ENCODE measurements around the gene RAB36. TPM values are rescaled to one million over a fixed set of nuclear protein-coding genes. Genes with fewer than 3 reads are reported as not detected.

The RAB36 gene
- total RNA-seq, 3 donors from 2014 or later = 1.3 to 4.8 (median 2.9) TPM

DNA sequence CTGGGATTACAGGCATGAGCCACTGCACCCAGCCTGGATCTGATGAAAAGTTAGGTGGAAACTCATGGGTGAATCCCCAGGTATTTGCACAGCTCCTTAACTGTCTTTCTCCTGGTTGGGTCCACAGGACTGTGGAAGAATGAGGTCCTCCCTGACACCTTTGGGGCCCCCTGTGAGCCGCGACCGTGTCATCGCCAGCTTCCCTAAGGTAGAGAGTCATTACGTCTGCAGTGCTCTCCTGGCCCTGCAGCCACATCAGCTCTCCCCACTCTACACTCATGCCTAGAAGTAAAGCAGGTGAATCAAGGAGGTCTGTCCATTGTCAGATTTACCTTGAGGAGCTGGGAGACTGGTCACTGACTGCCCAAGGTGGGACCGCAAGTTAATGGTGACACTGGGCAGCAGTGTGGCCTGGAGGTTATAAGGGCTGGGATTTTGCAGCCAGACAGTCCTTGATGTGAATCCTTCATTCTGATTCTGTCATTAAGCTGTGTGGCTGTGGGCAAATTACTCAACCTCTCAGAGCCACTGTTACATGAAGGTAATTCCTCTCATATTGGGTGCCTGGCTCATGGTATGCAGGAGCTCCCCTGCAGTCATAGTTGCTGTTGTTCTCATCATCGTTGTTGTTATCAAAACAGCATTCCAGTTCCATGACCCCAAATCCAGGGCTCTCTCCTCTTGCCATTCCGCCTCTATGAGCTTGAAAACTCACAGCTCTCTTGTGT is 1.4 kb downstream of the RAB36 start:
- peaks cover 7 to 13% of the 10 kb centered on the region in 2 donors for H3K4me1 ChIP-seq
- H3K27ac ChIP-seq = peak overlapping the region; percentile 66 to 91
- intact Hi-C loops (cut with DNase I; ENCODE audit: low total_unique reads) = no loop called here
- TF ChIP-seq, protein P1, sequence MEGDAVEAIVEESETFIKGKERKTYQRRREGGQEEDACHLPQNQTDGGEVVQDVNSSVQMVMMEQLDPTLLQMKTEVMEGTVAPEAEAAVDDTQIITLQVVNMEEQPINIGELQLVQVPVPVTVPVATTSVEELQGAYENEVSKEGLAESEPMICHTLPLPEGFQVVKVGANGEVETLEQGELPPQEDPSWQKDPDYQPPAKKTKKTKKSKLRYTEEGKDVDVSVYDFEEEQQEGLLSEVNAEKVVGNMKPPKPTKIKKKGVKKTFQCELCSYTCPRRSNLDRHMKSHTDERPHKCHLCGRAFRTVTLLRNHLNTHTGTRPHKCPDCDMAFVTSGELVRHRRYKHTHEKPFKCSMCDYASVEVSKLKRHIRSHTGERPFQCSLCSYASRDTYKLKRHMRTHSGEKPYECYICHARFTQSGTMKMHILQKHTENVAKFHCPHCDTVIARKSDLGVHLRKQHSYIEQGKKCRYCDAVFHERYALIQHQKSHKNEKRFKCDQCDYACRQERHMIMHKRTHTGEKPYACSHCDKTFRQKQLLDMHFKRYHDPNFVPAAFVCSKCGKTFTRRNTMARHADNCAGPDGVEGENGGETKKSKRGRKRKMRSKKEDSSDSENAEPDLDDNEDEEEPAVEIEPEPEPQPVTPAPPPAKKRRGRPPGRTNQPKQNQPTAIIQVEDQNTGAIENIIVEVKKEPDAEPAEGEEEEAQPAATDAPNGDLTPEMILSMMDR (IDR thresholded peaks at IDR 0.05) = no peak
- TF ChIP-seq POLR2A (IDR thresholded peaks at IDR 0.05) = no peak
- no peak for TF ChIP-seq POLR2AphosphoS5 (IDR thresholded peaks at IDR 0.05)
- H3K36me3 ChIP-seq = no peaks in the 10 kb centered on the region
- no peaks in the 10 kb centered on the region for H3K9me3 ChIP-seq
- DNase-seq (ENCODE audit: low spot score in 2 of 2) = no peak
- H3K27me3 ChIP-seq = no peaks in the 10 kb centered on the region
- H3K4me3 ChIP-seq = no peak overlapping the region

DNA sequence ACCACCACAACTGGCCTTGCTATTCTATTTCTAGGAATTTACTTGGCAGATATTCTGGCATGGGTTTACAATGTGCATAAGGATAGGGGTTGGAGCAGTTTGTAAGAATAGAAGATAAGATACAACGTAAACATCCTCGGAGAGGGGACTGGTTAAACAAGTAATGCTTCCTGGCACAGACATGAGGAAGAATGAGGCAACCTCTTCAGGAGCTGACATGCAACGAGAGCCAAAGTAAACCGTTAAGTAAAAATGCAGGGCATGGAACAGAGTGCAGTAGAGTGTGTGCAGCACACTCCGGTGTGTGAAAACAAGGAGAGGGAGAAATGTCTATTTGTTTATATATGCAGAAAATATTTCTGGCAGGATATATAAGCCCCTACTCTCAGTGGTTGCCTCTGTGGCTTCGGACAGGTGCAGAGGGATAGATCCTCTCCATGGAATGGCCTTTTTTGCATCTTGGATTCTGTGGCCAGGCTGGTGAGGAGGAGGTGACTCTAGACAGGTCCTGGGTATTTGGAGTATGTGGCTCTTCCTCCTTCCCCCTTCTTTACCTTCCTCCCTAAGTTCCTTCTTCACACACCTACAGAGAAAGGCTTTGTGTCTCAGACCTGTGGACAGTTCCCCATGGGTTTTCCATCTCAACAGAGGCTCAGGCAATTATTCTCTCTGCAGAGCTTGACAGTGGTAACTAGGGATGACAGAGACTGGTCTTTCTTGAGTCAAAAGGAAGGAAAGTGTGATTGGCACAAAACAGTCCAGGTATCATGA is 2.5 kb downstream of the RAB36 start:
- Histone ChIP-seq H3K27me3 (no peaks in the 10 kb centered on the region), H3K36me3 (no peaks in the 10 kb centered on the region), H3K4me3 (no peak overlapping the region), H3K9me3 (no peaks in the 10 kb centered on the region), H3K27ac (peak overlapping the region; percentile 13 to 66), H3K4me1 (peaks cover 7 to 13% of the 10 kb centered on the region in 2 donors)
- DNase-seq (ENCODE audit: low spot score in 2 of 2) = peak in 1 of 2 donors; percentile 55
- intact Hi-C loops (cut with DNase I; ENCODE audit: low total_unique reads) = no loop called here
- TF ChIP-seq, protein P1 (IDR thresholded peaks at IDR 0.05) = no peak
- TF ChIP-seq POLR2A (IDR thresholded peaks at IDR 0.05) (no peak), POLR2AphosphoS5 (IDR thresholded peaks at IDR 0.05) (peak in 1 of 3 donors; percentile 57)

DNA sequence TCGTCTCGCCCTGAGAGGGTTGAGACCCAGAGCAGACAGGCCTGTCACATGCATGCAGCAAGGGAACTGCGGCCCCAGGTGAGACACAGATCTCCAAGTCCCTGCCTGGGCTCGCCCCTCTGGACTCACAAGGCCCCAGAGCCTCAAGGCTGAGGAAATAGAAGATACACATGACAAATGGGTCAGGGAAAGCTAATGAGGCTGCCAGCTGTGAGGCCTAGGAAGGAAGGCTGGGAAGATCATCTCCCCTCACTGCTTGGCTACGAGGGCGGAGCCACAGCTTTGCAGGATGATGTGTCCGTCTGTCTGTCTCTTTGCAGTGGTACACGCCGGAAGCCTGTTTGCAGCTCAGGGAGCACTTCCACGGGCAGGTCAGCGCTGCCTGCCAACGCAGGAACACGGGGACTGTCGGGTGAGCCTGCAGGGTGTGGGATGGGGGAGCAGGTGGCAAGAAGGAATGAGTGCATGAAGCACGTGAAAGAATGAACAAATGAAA is 4.5 kb downstream of the RAB36 start:
- Histone ChIP-seq H3K4me1 (peaks cover 7 to 13% of the 10 kb centered on the region in 2 donors), H3K4me3 (no peak overlapping the region), H3K9me3 (no peaks in the 10 kb centered on the region), H3K36me3 (no peaks in the 10 kb centered on the region), H3K27ac (no peak overlapping the region), H3K27me3 (no peaks in the 10 kb centered on the region)
- no peak for DNase-seq (ENCODE audit: low spot score in 2 of 2)
- intact Hi-C loops (cut with DNase I; ENCODE audit: low total_unique reads) = no loop called here
- TF ChIP-seq POLR2AphosphoS5 (IDR thresholded peaks at IDR 0.05) (no peak), POLR2A (IDR thresholded peaks at IDR 0.05) (no peak)
- TF ChIP-seq, protein P1 (IDR thresholded peaks at IDR 0.05) = no peak

DNA sequence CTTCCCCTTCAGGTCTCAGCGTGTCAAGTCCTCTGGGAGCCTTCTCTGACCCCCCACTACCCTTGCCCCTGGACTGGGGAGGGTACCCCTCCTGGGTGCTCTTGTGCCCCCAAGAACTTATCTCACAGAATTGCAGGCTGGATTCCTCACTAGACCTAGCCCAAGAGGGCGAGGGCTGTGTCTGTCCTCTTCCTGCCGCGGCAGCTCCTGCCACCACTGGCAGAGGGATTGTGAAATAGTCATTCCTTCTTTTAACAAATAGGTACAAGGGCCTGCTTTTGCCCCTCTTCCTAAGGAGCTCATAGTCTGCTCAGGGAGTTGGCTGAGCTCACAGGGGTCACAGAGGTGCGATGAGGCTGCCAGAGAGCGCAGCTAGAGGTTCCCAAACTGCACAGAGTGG is 5.5 kb downstream of the RAB36 start:
- no peak for DNase-seq (ENCODE audit: low spot score in 2 of 2)
- no peaks in the 10 kb centered on the region for H3K9me3 ChIP-seq
- no peak overlapping the region for H3K4me3 ChIP-seq
- TF ChIP-seq POLR2AphosphoS5 (IDR thresholded peaks at IDR 0.05) (no peak), POLR2A (IDR thresholded peaks at IDR 0.05) (no peak)
- TF ChIP-seq, protein P1 (IDR thresholded peaks at IDR 0.05) = no peak
- no peaks in the 10 kb centered on the region for H3K27me3 ChIP-seq
- intact Hi-C loops (cut with DNase I; ENCODE audit: low total_unique reads) = no loop called here
- H3K36me3 ChIP-seq = no peaks in the 10 kb centered on the region
- no peak overlapping the region for H3K27ac ChIP-seq
- H3K4me1 ChIP-seq = peaks cover 2 to 13% of the 10 kb centered on the region in 2 donors

DNA sequence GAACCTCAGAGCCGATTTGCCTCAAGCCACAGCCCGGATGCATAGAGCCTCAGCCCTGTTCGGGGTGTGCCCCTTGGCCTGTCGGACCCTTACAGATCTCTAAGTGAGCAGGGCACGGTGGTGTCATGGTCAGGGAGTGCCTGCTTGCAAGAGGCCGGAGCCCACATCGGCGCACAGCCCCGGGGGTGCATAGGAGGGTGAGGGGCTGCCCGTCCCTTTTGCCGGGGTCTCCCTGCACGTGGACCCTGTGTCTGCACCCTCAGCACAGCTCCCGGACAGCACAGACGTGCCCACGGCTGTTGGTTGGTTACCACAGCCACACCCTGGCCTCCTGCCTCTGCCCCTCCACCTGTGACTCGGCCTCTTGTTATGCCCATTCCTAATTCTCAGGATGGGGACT is 6.5 kb downstream of the RAB36 start:
- TF ChIP-seq, protein P1 (IDR thresholded peaks at IDR 0.05) = no peak
- TF ChIP-seq POLR2AphosphoS5 (IDR thresholded peaks at IDR 0.05) (no peak), POLR2A (IDR thresholded peaks at IDR 0.05) (no peak)
- DNase-seq (ENCODE audit: low spot score in 2 of 2) = no peak
- intact Hi-C loops (cut with DNase I; ENCODE audit: low total_unique reads) = no loop called here
- H3K36me3 ChIP-seq = no peaks in the 10 kb centered on the region
- H3K27me3 ChIP-seq = no peaks in the 10 kb centered on the region
- H3K4me1 ChIP-seq = peaks cover 0 to 12% of the 10 kb centered on the region in 2 donors
- H3K9me3 ChIP-seq = no peaks in the 10 kb centered on the region
- H3K4me3 ChIP-seq = no peak overlapping the region
- H3K27ac ChIP-seq = no peak overlapping the region
